GM21717 (cell line): ENCODE measurements around the gene LHX1.

ENCODE experiments used
- ATAC-seq: cut with Tn5 transposase; IDR thresholded peaks from one replicate; pipeline ENCODE4 v1.9.1; 2021; ENCODE audit warnings: mild to moderate bottlenecking, moderate library complexity; ENCODE audit not compliant: unreplicated experiment

LHX1 gene

GRCh38 chr17:36937001-36937958 is at the start of gene LHX1:
TSS of gene LHX1 (plus strand) at chr17:36937475. CDS start at chr17:36938198, 723 bp downstream.
- no peak for ATAC-seq

- ATAC-seq = no peak
Measured at GRCh38 chr17:36888236-36888951, 48.9 kb upstream of the LHX1 start.

- ATAC-seq = no peak
Measured at GRCh38 chr17:36889770-36890349, 47.4 kb upstream of the LHX1 start.

GRCh38 chr17:36890398-36891168 is 46.7 kb upstream of the LHX1 start:
- no peak for ATAC-seq

GRCh38 chr17:36892112-36892838 is 45.0 kb upstream of the LHX1 start:
- ATAC-seq = no peak

- no peak for ATAC-seq
Measured at GRCh38 chr17:36894177-36894576, 43.1 kb upstream of the LHX1 start.

- no peak for ATAC-seq
Measured at GRCh38 chr17:36894925-36895324, 42.4 kb upstream of the LHX1 start.

GRCh38 chr17:36899250-36900159 is 37.8 kb upstream of the LHX1 start:
- no peak for ATAC-seq

- ATAC-seq = no peak
Measured at GRCh38 chr17:36900160-36900512, 37.1 kb upstream of the LHX1 start.

- no peak for ATAC-seq
Measured at GRCh38 chr17:36901506-36901905, 35.8 kb upstream of the LHX1 start.

- ATAC-seq = no peak
Measured at GRCh38 chr17:36907407-36907806, 29.9 kb upstream of the LHX1 start.

GRCh38 chr17:36910513-36910912 is 26.8 kb upstream of the LHX1 start:
- no peak for ATAC-seq

GRCh38 chr17:36911001-36911400 is 26.3 kb upstream of the LHX1 start:
- no peak for ATAC-seq

GRCh38 chr17:36913132-36913531 is 24.1 kb upstream of the LHX1 start:
- ATAC-seq = no peak

- ATAC-seq = no peak
Measured at GRCh38 chr17:36918211-36918691, 19.0 kb upstream of the LHX1 start.

GRCh38 chr17:36919407-36919968 is 17.8 kb upstream of the LHX1 start:
- no peak for ATAC-seq

GRCh38 chr17:36920032-36921005 is 17.0 kb upstream of the LHX1 start:
- ATAC-seq = no peak
